ENCODE results near the gene OSBPL9.

The OSBPL9 gene

DNA sequence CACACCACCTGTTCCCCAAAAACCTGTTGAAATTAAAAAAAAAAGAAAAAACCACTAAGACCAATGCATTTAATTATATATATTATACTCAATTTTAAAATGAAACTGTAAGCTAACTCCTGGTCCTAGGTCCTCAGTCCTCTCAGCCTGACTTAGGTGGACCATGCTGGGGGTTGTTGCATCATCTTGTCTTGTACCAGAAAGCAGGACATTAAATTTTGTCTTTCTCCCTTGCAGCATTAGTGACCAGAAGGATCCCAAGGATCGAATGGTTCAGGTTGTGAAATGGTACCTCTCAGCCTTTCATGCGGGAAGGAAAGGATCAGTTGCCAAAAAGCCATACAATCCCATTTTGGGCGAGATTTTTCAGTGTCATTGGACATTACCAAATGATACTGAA lies 164.0 kb downstream of the OSBPL9 start:
- no peak overlapping the region for H3K4me3 ChIP-seq (ENCODE audit: low read depth in 1 of 2, low read length in 1 of 2)
- H3K36me3 ChIP-seq: peaks cover 64% of the 10 kb centered on the region
- H3K4me1 ChIP-seq (ENCODE audit: control insufficient read depth in 1 of 2, insufficient read depth in 1 of 2, low read depth in 1 of 2, low read length in 1 of 2): peaks cover 7 to 8% of the 10 kb centered on the region in 2 experiments
- H3K27ac ChIP-seq: no peak overlapping the region
- no peaks in the 10 kb centered on the region for H3K9me3 ChIP-seq
- no peaks in the 10 kb centered on the region for H3K27me3 ChIP-seq
- no peak for TF ChIP-seq CTCF (IDR thresholded peaks at IDR 0.05)

DNA sequence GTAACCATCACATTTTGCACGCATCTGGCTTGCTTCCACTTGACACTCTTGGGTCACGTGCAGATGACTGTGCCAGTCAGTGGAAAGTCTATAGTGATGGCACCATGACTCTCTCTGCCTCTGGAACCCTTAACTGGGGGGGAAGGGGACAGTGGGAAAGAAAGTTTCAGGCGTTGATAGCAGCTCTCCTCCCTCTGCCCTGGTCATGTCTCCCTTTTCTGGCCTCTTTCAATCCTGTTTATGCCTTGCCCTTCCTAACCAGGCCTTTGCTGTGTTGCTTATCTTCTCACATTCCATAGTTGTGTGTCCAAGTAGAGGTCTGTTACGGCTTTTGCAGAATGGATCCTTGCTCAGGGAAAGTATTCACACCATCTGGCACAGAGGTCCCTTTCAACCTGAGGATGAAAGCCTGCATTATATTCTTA lies 168.1 kb downstream of the OSBPL9 start:
- no peaks in the 10 kb centered on the region for H3K27me3 ChIP-seq
- no peaks in the 10 kb centered on the region for H3K9me3 ChIP-seq
- peaks cover 94% of the 10 kb centered on the region for H3K36me3 ChIP-seq
- H3K27ac ChIP-seq: no peak overlapping the region
- H3K4me1 ChIP-seq (ENCODE audit: control insufficient read depth in 1 of 2, insufficient read depth in 1 of 2, low read depth in 1 of 2, low read length in 1 of 2): no peaks in the 10 kb centered on the region
- no peak for TF ChIP-seq CTCF (IDR thresholded peaks at IDR 0.05)
- no peak overlapping the region for H3K4me3 ChIP-seq (ENCODE audit: low read depth in 1 of 2, low read length in 1 of 2)

GRCh38 chr1:51788938-51789337 lies 172.0 kb downstream of the OSBPL9 start:
- Histone ChIP-seq H3K4me1 (ENCODE audit: control insufficient read depth in 1 of 2, insufficient read depth in 1 of 2, low read depth in 1 of 2, low read length in 1 of 2) (no peaks in the 10 kb centered on the region), H3K27me3 (no peaks in the 10 kb centered on the region), H3K4me3 (ENCODE audit: low read depth in 1 of 2, low read length in 1 of 2) (no peak overlapping the region), H3K36me3 (peaks cover 100% of the 10 kb centered on the region), H3K27ac (peak overlapping the region; percentile 35), H3K9me3 (no peaks in the 10 kb centered on the region)
- no peak for TF ChIP-seq CTCF (IDR thresholded peaks at IDR 0.05)

GRCh38 chr1:51789342-51789741 lies 172.4 kb downstream of the OSBPL9 start:
- Histone ChIP-seq H3K27me3 (no peaks in the 10 kb centered on the region), H3K4me1 (ENCODE audit: control insufficient read depth in 1 of 2, insufficient read depth in 1 of 2, low read depth in 1 of 2, low read length in 1 of 2) (no peaks in the 10 kb centered on the region), H3K27ac (peak overlapping the region; percentile 35), H3K9me3 (no peaks in the 10 kb centered on the region), H3K36me3 (peaks cover 100% of the 10 kb centered on the region), H3K4me3 (ENCODE audit: low read depth in 1 of 2, low read length in 1 of 2) (no peak overlapping the region)
- TF ChIP-seq CTCF (IDR thresholded peaks at IDR 0.05): no peak

DNA sequence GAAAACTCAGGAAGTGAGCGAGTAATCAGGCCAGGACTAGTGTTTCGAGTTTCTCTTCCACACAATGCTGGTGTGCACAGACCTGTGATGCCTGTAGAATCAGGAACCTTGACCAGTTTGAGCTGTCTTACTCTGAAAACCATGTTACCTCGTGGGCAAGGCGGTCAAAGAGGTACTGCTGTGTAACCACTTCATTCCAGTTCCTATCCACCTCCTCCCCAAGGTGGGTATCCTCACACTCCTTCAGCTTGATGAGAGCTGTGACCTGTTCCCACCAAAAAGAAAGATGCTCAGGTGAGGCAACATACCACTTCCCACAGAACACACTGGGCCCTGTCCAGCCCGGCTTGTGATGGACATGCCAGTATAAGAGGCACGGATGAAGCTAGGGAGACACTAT lies 173.5 kb downstream of the OSBPL9 start:
- no peaks in the 10 kb centered on the region for H3K4me1 ChIP-seq (ENCODE audit: control insufficient read depth in 1 of 2, insufficient read depth in 1 of 2, low read depth in 1 of 2, low read length in 1 of 2)
- no peak for TF ChIP-seq CTCF (IDR thresholded peaks at IDR 0.05)
- no peak overlapping the region for H3K27ac ChIP-seq
- peaks cover 100% of the 10 kb centered on the region for H3K36me3 ChIP-seq
- no peak overlapping the region for H3K4me3 ChIP-seq (ENCODE audit: low read depth in 1 of 2, low read length in 1 of 2)
- H3K27me3 ChIP-seq: no peaks in the 10 kb centered on the region
- no peaks in the 10 kb centered on the region for H3K9me3 ChIP-seq

DNA sequence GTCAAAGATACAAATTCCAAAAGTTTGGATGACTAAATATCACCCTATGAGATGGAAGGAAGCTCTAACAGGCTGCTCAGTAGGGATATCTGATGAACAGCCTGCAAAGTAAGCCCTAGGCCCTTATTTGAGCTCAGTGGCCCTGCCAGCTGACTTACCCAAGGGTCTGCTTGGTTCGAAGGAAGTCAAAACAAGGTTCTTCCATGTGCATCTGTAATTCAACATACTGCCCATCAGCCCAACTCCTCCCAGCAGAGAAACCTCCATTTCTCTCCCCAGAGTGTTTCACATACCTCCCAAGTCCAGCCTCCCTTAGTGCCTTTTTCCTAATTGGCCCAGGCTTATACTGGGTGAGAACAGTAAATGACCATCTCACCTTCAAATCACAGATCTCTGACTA lies 175.0 kb downstream of the OSBPL9 start:
- Histone ChIP-seq H3K4me1 (ENCODE audit: control insufficient read depth in 1 of 2, insufficient read depth in 1 of 2, low read depth in 1 of 2, low read length in 1 of 2) (no peaks in the 10 kb centered on the region), H3K4me3 (ENCODE audit: low read depth in 1 of 2, low read length in 1 of 2) (no peak overlapping the region), H3K36me3 (peaks cover 100% of the 10 kb centered on the region), H3K27me3 (no peaks in the 10 kb centered on the region), H3K9me3 (no peaks in the 10 kb centered on the region), H3K27ac (peak overlapping the region; percentile 0)
- TF ChIP-seq CTCF (IDR thresholded peaks at IDR 0.05): no peak
